Epithelial cell of proximal tubule (primary cell): ENCODE data around the gene FARP2. TPM values are rescaled to one million over a fixed set of nuclear protein-coding genes. Genes with fewer than 3 reads are reported as not detected.

ENCODE experiments used
- DNase-seq: peaks from one replicate; pipeline ENCODE4 v3.0.0-alpha.2; 2011; ENCODE audit warnings: low read depth
- H3K4me3 ChIP-seq: 2 replicates; pipeline ENCODE4 v1.5.1; 2011; ENCODE audit warnings: low read depth, mild to moderate bottlenecking, low read length
- total RNA-seq: library from RNA; depleted of rRNA; stranded (reverse); fragments of >200 nt; gene quantifications from 2 replicates; pipeline ENCODE4 v1.2.3, GENCODE V29; 2015
- TF ChIP-seq, protein P1 (sequence below): conservative IDR thresholded peaks from 2 replicates; pipeline ENCODE4 v1.5.1; 2012; ENCODE audit warnings: low read depth, mild to moderate bottlenecking, low read length

The FARP2 gene
- total RNA-seq, 1 donor from 2014 or later: 34.2 TPM

DNA sequence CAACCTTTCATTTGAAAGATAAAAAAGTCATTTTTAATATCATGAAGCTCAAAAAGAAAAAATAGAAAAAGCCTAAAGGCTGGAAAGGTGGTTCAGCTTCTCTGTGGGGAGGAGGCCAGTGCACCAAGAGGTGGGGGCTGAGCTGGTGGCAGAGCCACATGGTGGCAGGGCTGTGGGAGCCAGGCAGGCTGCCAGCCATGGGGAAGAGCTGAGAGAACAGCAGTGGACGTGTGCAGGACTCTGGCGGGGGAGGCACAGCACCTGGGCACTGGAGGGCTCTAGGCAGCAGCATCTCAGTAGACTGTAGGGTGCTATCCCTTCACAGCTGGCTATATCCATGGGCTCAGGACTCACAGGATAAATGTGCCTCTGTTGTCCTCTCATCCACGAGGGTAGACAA, 104.5 kb downstream of the FARP2 start:
- DNase-seq: no peak
- no peak overlapping the region for H3K4me3 ChIP-seq
- TF ChIP-seq, protein P1, sequence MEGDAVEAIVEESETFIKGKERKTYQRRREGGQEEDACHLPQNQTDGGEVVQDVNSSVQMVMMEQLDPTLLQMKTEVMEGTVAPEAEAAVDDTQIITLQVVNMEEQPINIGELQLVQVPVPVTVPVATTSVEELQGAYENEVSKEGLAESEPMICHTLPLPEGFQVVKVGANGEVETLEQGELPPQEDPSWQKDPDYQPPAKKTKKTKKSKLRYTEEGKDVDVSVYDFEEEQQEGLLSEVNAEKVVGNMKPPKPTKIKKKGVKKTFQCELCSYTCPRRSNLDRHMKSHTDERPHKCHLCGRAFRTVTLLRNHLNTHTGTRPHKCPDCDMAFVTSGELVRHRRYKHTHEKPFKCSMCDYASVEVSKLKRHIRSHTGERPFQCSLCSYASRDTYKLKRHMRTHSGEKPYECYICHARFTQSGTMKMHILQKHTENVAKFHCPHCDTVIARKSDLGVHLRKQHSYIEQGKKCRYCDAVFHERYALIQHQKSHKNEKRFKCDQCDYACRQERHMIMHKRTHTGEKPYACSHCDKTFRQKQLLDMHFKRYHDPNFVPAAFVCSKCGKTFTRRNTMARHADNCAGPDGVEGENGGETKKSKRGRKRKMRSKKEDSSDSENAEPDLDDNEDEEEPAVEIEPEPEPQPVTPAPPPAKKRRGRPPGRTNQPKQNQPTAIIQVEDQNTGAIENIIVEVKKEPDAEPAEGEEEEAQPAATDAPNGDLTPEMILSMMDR: no peak

DNA sequence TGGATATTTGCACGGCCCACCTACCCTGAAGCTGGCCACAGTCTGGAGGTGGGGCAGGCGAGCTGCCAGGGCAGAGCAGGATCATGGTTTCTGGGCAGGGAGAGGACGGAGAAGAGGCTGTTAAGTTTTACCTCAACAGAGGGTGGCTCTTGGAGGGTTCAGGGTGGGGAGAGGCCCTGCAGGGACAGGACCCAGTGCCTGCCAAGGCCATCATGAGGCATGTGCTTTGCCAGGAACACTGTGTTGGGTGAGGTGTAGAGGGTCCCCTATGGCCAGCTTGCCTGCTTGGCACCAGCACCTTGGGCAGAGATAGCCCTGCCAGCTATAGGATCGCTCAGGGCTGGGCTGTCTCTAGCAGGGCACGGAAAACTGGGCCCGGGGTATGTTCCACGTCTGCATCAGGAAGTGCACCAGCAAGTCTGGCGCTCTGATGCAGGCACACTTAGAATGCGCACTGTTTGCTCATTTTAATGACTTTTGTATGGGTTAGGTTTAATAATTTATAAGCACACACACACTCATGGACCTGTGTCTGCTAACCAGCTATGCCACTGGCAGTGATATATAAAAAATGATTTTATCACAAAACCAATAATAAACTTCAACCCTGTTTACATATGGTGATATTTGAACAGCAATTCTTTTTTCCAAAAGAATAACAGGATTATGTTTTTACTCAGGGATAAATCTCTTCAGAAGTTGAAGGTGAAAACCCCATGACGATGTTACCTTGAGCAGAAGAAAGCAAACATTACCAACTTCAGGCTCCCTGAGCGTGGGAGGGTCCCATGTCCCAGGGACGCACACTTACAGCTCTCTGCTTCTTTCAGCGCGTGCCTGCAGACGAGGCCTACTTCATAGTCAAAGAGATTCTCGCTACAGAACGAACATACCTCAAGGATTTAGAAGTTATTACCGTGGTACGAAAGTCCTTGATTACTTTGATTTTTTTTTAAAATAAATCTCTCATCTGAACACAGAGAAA, 105.9 kb downstream of the FARP2 start:
- TF ChIP-seq, protein P1: no peak
- H3K4me3 ChIP-seq: no peak overlapping the region
- no peak for DNase-seq

DNA sequence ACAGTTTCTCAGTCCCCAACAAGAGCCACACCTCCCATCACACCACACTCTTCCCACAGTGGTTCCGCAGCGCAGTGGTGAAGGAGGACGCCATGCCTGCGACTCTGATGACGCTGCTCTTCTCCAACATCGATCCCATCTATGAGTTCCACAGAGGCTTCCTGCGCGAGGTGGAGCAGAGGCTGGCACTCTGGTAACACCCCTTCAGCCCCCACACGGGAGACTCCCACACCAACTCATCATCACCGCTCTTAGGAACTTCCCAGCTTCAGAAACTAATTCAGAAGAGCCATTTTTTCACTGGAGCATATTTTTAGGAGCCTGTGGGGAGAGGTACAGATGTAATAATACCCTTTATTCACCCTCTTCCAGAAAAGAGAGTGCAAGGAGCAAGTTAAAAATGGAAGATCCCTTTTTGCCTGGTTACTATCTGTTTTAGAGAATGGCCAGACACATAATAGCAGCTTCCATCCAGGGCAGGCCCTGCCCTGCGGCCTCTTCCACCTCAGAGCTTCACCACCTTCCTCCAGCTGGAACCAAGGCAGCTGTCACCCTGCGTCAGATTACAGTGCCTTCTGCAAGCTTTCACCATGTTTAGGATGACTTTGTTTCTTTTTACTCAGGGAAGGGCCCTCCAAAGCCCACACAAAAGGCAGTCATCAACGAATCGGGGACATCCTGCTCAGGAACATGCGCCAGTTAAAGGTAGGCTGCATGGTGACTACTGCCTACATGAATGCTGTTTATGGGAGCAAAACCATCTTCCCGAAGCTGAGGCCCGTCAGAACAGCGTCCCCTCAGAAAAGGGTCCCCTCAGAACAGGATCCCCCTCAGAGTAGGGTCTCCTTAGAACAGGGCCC, 107.4 kb downstream of the FARP2 start:
- TF ChIP-seq, protein P1: no peak
- no peak for DNase-seq
- H3K4me3 ChIP-seq: no peak overlapping the region

DNA sequence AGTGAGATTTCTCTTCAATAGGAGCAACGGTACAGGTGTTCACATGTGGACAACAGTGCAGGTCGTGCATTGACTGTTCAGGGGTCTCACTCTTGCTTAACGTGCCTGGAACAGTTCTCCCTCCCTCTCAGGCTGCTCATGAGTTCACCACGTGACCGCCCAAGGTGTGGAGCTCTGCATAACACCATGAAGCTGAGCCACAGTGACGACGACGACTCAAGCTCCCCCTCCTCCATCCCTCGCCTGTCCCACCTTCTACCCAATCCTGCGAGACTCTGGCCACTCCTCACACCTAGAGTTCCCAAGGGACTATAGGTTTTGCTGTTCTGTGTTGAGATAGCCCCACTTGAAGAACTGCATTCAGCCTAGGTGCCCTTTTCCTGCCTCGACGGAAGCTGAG, 109.5 kb downstream of the FARP2 start:
- TF ChIP-seq, protein P1: no peak
- no peak overlapping the region for H3K4me3 ChIP-seq
- no peak for DNase-seq

DNA sequence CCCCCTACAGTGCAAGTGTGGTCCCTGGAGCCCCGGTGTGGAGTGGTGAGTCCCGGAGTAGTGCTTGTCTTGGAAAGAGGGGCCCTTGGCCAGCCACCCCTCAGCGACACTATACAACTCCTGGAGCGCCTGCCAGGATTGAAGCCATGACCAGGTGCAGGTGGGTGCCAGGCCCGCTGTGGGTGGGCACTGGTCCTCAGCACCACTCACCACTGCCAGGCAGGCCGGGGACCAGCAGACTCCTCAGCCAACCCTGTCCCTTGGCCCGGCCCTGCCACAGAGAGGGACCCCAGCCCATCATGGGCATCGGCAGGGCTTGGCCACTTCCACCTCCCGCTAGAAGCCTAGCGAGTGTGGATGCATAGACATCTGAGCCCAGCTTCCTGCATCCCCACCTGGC, 110.1 kb downstream of the FARP2 start:
- no peak overlapping the region for H3K4me3 ChIP-seq
- DNase-seq: no peak
- TF ChIP-seq, protein P1: no peak

DNA sequence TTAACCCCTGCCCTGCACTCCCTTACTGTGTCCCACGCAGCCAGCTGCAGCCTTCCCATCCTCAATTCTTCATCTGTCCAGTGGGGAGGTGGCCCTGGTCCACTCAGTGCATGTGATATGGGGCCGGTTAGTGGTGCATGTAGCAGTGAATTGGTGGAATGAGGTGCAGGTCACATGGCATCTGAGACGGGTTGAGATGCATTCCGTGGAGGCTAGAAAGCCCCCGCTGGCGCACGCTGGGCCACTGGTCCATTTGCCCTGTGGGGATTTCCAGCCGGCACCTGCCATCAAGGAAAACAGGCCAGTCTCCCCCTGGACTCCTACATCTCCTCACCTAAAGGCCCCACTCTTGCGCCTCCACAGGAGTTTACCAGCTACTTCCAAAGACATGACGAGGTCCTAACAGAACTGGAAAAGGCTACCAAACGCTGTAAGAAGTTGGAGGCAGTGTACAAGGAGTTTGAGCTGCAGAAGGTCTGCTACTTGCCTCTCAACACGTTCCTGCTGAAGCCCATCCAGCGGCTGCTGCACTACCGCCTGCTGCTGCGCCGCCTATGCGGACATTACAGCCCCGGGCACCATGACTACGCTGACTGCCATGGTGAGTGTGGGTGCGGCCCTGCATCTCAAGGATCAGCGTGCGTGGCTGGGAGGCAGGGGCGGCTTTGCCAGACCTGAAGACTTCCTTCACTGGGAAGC, 111.8 kb downstream of the FARP2 start:
- DNase-seq: no peak
- TF ChIP-seq, protein P1: no peak
- H3K4me3 ChIP-seq: no peak overlapping the region
